ENCODE measurements around the gene SAYSD1. TPM values are rescaled to one million over a fixed set of nuclear protein-coding genes. Genes with fewer than 3 reads are reported as not detected.

Gene SAYSD1
- total RNA-seq, 1 donor from 2014 or later = 11.3 TPM

- no peak for DNase-seq (ENCODE audit: low read depth)
- Histone ChIP-seq H3K4me3 (ENCODE audit: low read depth, low read length) (no peak overlapping the region), H3K27me3 (ENCODE audit: control insufficient read depth, insufficient read depth, low read length) (no peaks in the 10 kb centered on the region), H3K36me3 (ENCODE audit: control insufficient read depth, insufficient read depth, low read length) (no peaks in the 10 kb centered on the region)
- TF ChIP-seq CTCF (IDR thresholded peaks at IDR 0.05; ENCODE audit: insufficient read depth, low read length, poor library complexity, severe bottlenecking) = no peak
Observed at GRCh38 chr6:39107034-39107433, 8.0 kb downstream of the SAYSD1 start.

- no peak for DNase-seq (ENCODE audit: low read depth)
- no peak overlapping the region for H3K4me3 ChIP-seq (ENCODE audit: low read depth, low read length)
- TF ChIP-seq CTCF (IDR thresholded peaks at IDR 0.05; ENCODE audit: insufficient read depth, low read length, poor library complexity, severe bottlenecking) = no peak
- no peaks in the 10 kb centered on the region for H3K27me3 ChIP-seq (ENCODE audit: control insufficient read depth, insufficient read depth, low read length)
- H3K36me3 ChIP-seq (ENCODE audit: control insufficient read depth, insufficient read depth, low read length) = no peaks in the 10 kb centered on the region
Observed at GRCh38 chr6:39104528-39104927, 10.5 kb downstream of the SAYSD1 start.

- no peak for DNase-seq (ENCODE audit: low read depth)
- TF ChIP-seq CTCF (IDR thresholded peaks at IDR 0.05; ENCODE audit: insufficient read depth, low read length, poor library complexity, severe bottlenecking) = no peak
- Histone ChIP-seq H3K27me3 (ENCODE audit: control insufficient read depth, insufficient read depth, low read length) (no peaks in the 10 kb centered on the region), H3K36me3 (ENCODE audit: control insufficient read depth, insufficient read depth, low read length) (no peaks in the 10 kb centered on the region), H3K4me3 (ENCODE audit: low read depth, low read length) (no peak overlapping the region)
Observed at GRCh38 chr6:39102821-39103136, 12.2 kb downstream of the SAYSD1 start.

GRCh38 chr6:39102071-39102820 is 12.7 kb downstream of the SAYSD1 start:
- no peak overlapping the region for H3K4me3 ChIP-seq (ENCODE audit: low read depth, low read length)
- TF ChIP-seq CTCF (IDR thresholded peaks at IDR 0.05; ENCODE audit: insufficient read depth, low read length, poor library complexity, severe bottlenecking) = peak; percentile 34
- DNase-seq (ENCODE audit: low read depth) = no peak
- H3K27me3 ChIP-seq (ENCODE audit: control insufficient read depth, insufficient read depth, low read length) = no peaks in the 10 kb centered on the region
- no peaks in the 10 kb centered on the region for H3K36me3 ChIP-seq (ENCODE audit: control insufficient read depth, insufficient read depth, low read length)

GRCh38 chr6:39100358-39100757 is 14.6 kb downstream of the SAYSD1 start:
- Histone ChIP-seq H3K27me3 (ENCODE audit: control insufficient read depth, insufficient read depth, low read length) (no peaks in the 10 kb centered on the region), H3K36me3 (ENCODE audit: control insufficient read depth, insufficient read depth, low read length) (no peaks in the 10 kb centered on the region), H3K4me3 (ENCODE audit: low read depth, low read length) (no peak overlapping the region)
- no peak for DNase-seq (ENCODE audit: low read depth)
- no peak for TF ChIP-seq CTCF (IDR thresholded peaks at IDR 0.05; ENCODE audit: insufficient read depth, low read length, poor library complexity, severe bottlenecking)

- DNase-seq (ENCODE audit: low read depth) = no peak
- Histone ChIP-seq H3K36me3 (ENCODE audit: control insufficient read depth, insufficient read depth, low read length) (no peaks in the 10 kb centered on the region), H3K4me3 (ENCODE audit: low read depth, low read length) (no peak overlapping the region), H3K27me3 (ENCODE audit: control insufficient read depth, insufficient read depth, low read length) (no peaks in the 10 kb centered on the region)
- no peak for TF ChIP-seq CTCF (IDR thresholded peaks at IDR 0.05; ENCODE audit: insufficient read depth, low read length, poor library complexity, severe bottlenecking)
Observed at GRCh38 chr6:39095578-39095977, 19.4 kb downstream of the SAYSD1 start.
